Suprapubic skin (tissue), 4 donors: ENCODE results near the gene ASB18.

Source experiments
- POLR2A ChIP-seq, 2 donors: fragments of 450-650 bp; IDR thresholded peaks; one replicate each; pipeline ENCODE4 v1.6.1; 2017; ENCODE audit warnings: antibody characterized with exemption in 2 of 2, mild to moderate bottlenecking in 2 of 2, moderate library complexity in 2 of 2
- POLR2AphosphoS5 ChIP-seq, 3 donors: sonication (generic); formaldehyde crosslinking; IDR thresholded peaks; one replicate each; pipeline ENCODE4 v1.6.1; 2017; ENCODE audit warnings: antibody characterized with exemption in 3 of 3
- TF ChIP-seq, protein P1 (sequence below), 2 donors: fragments of 200-600 bp in 1 of 2; fragments of 450-650 bp in 1 of 2; sonication (generic) in 1 of 2; IDR thresholded peaks; one replicate each; pipeline ENCODE4 v1.5.1; 2016 to 2019; ENCODE audit warnings: antibody characterized with exemption in 2 of 2, mild to moderate bottlenecking in 1 of 2, moderate library complexity in 1 of 2

DNA sequence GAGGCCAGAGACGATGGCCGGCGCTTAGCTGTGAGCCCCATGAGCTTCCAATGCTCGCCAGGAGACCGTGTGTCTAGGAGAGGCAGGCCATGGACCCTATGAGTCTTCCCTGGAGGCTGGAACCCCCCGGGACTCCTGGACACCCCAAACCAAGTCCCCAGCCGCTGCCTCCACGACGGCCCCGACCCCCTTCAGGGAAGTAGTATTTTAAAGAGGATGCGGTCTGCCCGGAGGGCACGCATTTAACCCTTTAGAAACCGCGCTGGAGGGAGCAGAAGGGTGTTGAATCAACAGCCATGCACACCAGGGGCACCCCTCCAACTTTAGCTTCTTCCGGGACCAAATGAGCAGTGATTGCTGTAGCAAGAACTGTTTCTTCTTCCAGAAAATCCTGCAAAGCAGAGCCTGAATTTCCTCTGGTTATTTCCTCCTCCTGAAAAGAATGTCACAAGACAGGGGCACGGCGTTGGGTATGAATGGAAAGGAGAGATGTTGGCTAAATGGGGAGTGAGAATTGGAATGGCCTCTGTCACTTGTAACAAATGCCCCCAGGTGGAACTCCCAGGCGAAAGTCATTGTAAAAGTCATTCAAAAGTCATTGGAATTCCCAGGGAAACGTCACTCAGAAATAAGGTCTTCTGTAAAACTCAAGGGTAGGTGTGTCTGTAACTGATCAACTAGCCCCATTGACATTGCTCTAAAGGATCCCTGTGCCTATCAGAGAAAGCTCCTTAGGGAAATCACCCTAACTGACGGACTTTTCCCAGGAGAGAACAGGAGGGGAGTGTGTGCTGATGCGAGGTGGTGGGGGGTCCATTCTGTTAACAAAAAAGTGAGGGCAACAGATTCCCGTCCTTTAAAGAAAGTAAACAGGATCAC, 90.2 kb downstream of the ASB18 start:
- TF ChIP-seq, protein P1, sequence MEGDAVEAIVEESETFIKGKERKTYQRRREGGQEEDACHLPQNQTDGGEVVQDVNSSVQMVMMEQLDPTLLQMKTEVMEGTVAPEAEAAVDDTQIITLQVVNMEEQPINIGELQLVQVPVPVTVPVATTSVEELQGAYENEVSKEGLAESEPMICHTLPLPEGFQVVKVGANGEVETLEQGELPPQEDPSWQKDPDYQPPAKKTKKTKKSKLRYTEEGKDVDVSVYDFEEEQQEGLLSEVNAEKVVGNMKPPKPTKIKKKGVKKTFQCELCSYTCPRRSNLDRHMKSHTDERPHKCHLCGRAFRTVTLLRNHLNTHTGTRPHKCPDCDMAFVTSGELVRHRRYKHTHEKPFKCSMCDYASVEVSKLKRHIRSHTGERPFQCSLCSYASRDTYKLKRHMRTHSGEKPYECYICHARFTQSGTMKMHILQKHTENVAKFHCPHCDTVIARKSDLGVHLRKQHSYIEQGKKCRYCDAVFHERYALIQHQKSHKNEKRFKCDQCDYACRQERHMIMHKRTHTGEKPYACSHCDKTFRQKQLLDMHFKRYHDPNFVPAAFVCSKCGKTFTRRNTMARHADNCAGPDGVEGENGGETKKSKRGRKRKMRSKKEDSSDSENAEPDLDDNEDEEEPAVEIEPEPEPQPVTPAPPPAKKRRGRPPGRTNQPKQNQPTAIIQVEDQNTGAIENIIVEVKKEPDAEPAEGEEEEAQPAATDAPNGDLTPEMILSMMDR (IDR thresholded peaks at IDR 0.05), result no peak
- TF ChIP-seq POLR2A (IDR thresholded peaks at IDR 0.05) (no peak), POLR2AphosphoS5 (IDR thresholded peaks at IDR 0.05) (no peak)
